GM23338 (cell line): ENCODE measurements around the gene GTPBP4. TPM values are rescaled to one million over a fixed set of nuclear protein-coding genes. Genes with fewer than 3 reads are reported as not detected.
A peak's percentile ranks its signal among the peaks of the same experiment; 100 is the strongest.

Experiments used
- ATAC-seq: fragments of 200-7000 bp; cut with Tn5 transposase; 3 replicates; pipeline ENCODE4 v1.9.1; 2020
- DNase-seq: peaks from one replicate; pipeline ENCODE4 v3.0.0-alpha.2; 2015; ENCODE audit warnings: low spot score
- H2AFZ ChIP-seq: fragments of 200-600 bp; sonication (generic); 2 replicates; pipeline ENCODE4 v1.8.0; 2016; ENCODE audit warnings: antibody characterized with exemption, mild to moderate bottlenecking, moderate library complexity
- H3F3A ChIP-seq: fragments of 200-600 bp; sonication (generic); replicated peaks from 2 replicates; pipeline ENCODE4 v1.8.0; 2017; ENCODE audit warnings: antibody characterized with exemption, mixed run types, low read depth
- H3K27ac ChIP-seq: fragments of 200-600 bp; sonication (generic); 2 replicates; pipeline ENCODE4 v1.6.1; 2016; ENCODE audit warnings: low read depth
- H3K27me3 ChIP-seq: fragments of 200-600 bp; sonication (generic); 2 replicates; pipeline ENCODE4 v1.8.0; 2016; ENCODE audit warnings: mild to moderate bottlenecking, mixed run types, moderate library complexity; ENCODE audit not compliant: insufficient read depth
- H3K36me3 ChIP-seq: fragments of 200-600 bp; sonication (generic); 2 replicates; pipeline ENCODE4 v1.8.0; 2016; ENCODE audit warnings: mild to moderate bottlenecking; ENCODE audit not compliant: insufficient read depth
- H3K4me1 ChIP-seq: fragments of 200-600 bp; sonication (generic); 2 replicates; pipeline ENCODE4 v1.8.0; 2016; ENCODE audit warnings: mild to moderate bottlenecking, moderate library complexity; ENCODE audit not compliant: insufficient read depth
- H3K4me2 ChIP-seq: fragments of 200-600 bp; sonication (generic); 2 replicates; pipeline ENCODE4 v1.7.1; 2017; ENCODE audit warnings: mixed run types
- H3K4me3 ChIP-seq: fragments of 200-600 bp; sonication (generic); 2 replicates; pipeline ENCODE4 v1.6.1; 2016; ENCODE audit warnings: mixed run types
- H3K79me2 ChIP-seq: fragments of 200-600 bp; sonication (generic); replicated peaks from 2 replicates; pipeline ENCODE4 v1.8.0; 2017; ENCODE audit warnings: mild to moderate bottlenecking; ENCODE audit not compliant: insufficient read depth
- H3K9me2 ChIP-seq: fragments of 200-600 bp; sonication (generic); 2 replicates; pipeline ENCODE4 v1.8.0; 2017; ENCODE audit not compliant: insufficient read depth
- H4K20me1 ChIP-seq: fragments of 200-600 bp; sonication (generic); replicated peaks from 2 replicates; pipeline ENCODE4 v1.8.0; 2017; ENCODE audit warnings: mild to moderate bottlenecking; ENCODE audit not compliant: insufficient read depth
- H3K27ac Mint-ChIP-seq: 2 replicates; pipeline ENCODE4 v1.8.0; 2020; ENCODE audit warnings: inconsistent platforms, mild to moderate bottlenecking, moderate library complexity, mixed read lengths
- H3K27me3 Mint-ChIP-seq: 3 replicates; pipeline ENCODE4 v1.8.0; 2022; ENCODE audit warnings: low read depth, mild to moderate bottlenecking, moderate library complexity, mixed read lengths, inconsistent platforms; ENCODE audit not compliant: insufficient read depth, poor library complexity
- H3K36me3 Mint-ChIP-seq: 3 replicates; pipeline ENCODE4 v1.8.0; 2021; ENCODE audit warnings: low read depth, mild to moderate bottlenecking, inconsistent platforms, moderate library complexity, mixed read lengths
- H3K4me1 Mint-ChIP-seq: 3 replicates; pipeline ENCODE4 v1.8.0; 2020; ENCODE audit warnings: mild to moderate bottlenecking, inconsistent platforms, mixed read lengths
- H3K4me3 Mint-ChIP-seq: 3 replicates; pipeline ENCODE4 v1.8.0; 2021; ENCODE audit warnings: moderate library complexity, mild to moderate bottlenecking, inconsistent platforms, mixed read lengths
- H3K9me3 Mint-ChIP-seq: 3 replicates; pipeline ENCODE4 v1.8.0; 2020; ENCODE audit warnings: moderate library complexity, mild to moderate bottlenecking, inconsistent platforms, mixed read lengths
- ETS1 ChIP-seq: IDR thresholded peaks from 2 replicates; pipeline ENCODE4 v1.6.1; 2016; ENCODE audit warnings: antibody characterized with exemption
- POLR2AphosphoS5 ChIP-seq: IDR thresholded peaks from 2 replicates; pipeline ENCODE4 v1.6.1; 2016; ENCODE audit warnings: antibody characterized with exemption, low read depth
- STAT1 ChIP-seq: IDR thresholded peaks from one replicate; pipeline ENCODE4 v1.6.1; 2016; ENCODE audit warnings: antibody characterized with exemption; ENCODE audit not compliant: unreplicated experiment
- ZNF331 ChIP-seq: fragments of 250-450 bp; sonication (Bioruptor Pico); IDR thresholded peaks from 2 replicates; pipeline ENCODE4 v1.5.0; 2020; ENCODE audit warnings: low read depth, mild to moderate bottlenecking, moderate library complexity
- ZNF462 ChIP-seq: fragments of 250-450 bp; sonication (Bioruptor Pico); IDR thresholded peaks from 2 replicates; pipeline ENCODE4 v1.5.0; 2020; ENCODE audit warnings: mild to moderate bottlenecking, moderate library complexity
- polyA plus RNA-seq: library from polyadenylated mRNA; unstranded; fragments of >200 nt; fragmentation: Nextera tagmentation; extraction: Ambion mirVana; gene quantifications from 2 replicates; pipeline ENCODE4 v1.2.1, GENCODE V29; 2016
- total RNA-seq: library from RNA; depleted of rRNA; stranded (reverse); fragments of >200 nt; shearing (Covaris generic); gene quantifications from 2 replicates; pipeline ENCODE4 v1.2.3, GENCODE V29; 2014

The GTPBP4 gene
- total and polyA plus RNA-seq, 2 experiments from 2014 or later = 56.5 to 62.6 TPM

- no peak overlapping the region for H3K27ac ChIP-seq
- H3K79me2 ChIP-seq = no peaks in the 10 kb centered on the region
- H3F3A ChIP-seq = peaks cover 12% of the 10 kb centered on the region; the same call in 1 of the 2 replicates
- H3K36me3 ChIP-seq = peaks cover 6% of the 10 kb centered on the region; the same call in 1 of the 2 replicates
- no peaks in the 10 kb centered on the region for H3K9me3 Mint-ChIP-seq
- peaks cover 5% of the 10 kb centered on the region; the same call in 2 of the 3 replicates for H3K36me3 Mint-ChIP-seq
- H3K27me3 ChIP-seq = no peaks in the 10 kb centered on the region
- no peaks in the 10 kb centered on the region for H3K27me3 Mint-ChIP-seq
- no peak for TF ChIP-seq ZNF331
- no peak overlapping the region for H3K4me3 ChIP-seq
- H2AFZ ChIP-seq = no peak overlapping the region
- H4K20me1 ChIP-seq = peaks cover 10% of the 10 kb centered on the region; the same call in 1 of the 2 replicates
- H3K4me2 ChIP-seq = no peak overlapping the region
- H3K4me1 ChIP-seq = peaks cover 6% of the 10 kb centered on the region; the same call in 1 of the 2 replicates
- H3K9me2 ChIP-seq = no peaks in the 10 kb centered on the region
- ATAC-seq = no peak
- H3K27ac Mint-ChIP-seq = no peak overlapping the region
- no peak for DNase-seq
- peaks cover 12% of the 10 kb centered on the region; the same call in 2 of the 3 replicates for H3K4me1 Mint-ChIP-seq
- H3K4me3 Mint-ChIP-seq = no peak overlapping the region
Observed at GRCh38 chr10:1034758-1035157, 46.5 kb downstream of the GTPBP4 start.

- no peaks in the 10 kb centered on the region for H3K79me2 ChIP-seq
- Mint-ChIP-seq H3K36me3 (peaks cover 8% of the 10 kb centered on the region), H3K27ac (no peak overlapping the region; the same call in 1 of the 2 replicates), H3K4me3 (no peak overlapping the region), H3K27me3 (no peaks in the 10 kb centered on the region), H3K4me1 (peaks cover 12% of the 10 kb centered on the region; the same call in 2 of the 3 replicates), H3K9me3 (no peaks in the 10 kb centered on the region)
- no peaks in the 10 kb centered on the region for H3K9me2 ChIP-seq
- peaks cover 2% of the 10 kb centered on the region; the same call in 1 of the 2 replicates for H3K4me1 ChIP-seq
- H3K27me3 ChIP-seq = no peaks in the 10 kb centered on the region
- H3K4me2 ChIP-seq = no peak overlapping the region
- peaks cover 14% of the 10 kb centered on the region; the same call in 1 of the 2 replicates for H3F3A ChIP-seq
- no peak overlapping the region for H3K4me3 ChIP-seq
- TF ChIP-seq STAT1 = no peak
- no peak for TF ChIP-seq ETS1
- TF ChIP-seq ZNF331 = no peak
- TF ChIP-seq POLR2AphosphoS5 = no peak
- no peak for TF ChIP-seq ZNF462 (CRISPR knock-in tag)
- DNase-seq (no peak), ATAC-seq (peak; percentile 64)
- H2AFZ ChIP-seq = no peak overlapping the region
- peaks cover 10% of the 10 kb centered on the region; the same call in 1 of the 2 replicates for H3K36me3 ChIP-seq
- peaks cover 12% of the 10 kb centered on the region for H4K20me1 ChIP-seq
- no peak overlapping the region for H3K27ac ChIP-seq
Observed at GRCh38 chr10:1035201-1035600, 47.0 kb downstream of the GTPBP4 start.
